ENCODE results near the gene ZNF654. TPM values are rescaled to one million over a fixed set of nuclear protein-coding genes. Genes with fewer than 3 reads are reported as not detected.
A peak's percentile ranks its signal among the peaks of the same experiment; 100 is the strongest.
"Not testable (repeated sequence)": the region's sequence is repeated elsewhere in the genome, so short reads cannot be mapped to it uniquely, and the experiment has no call there.

ZNF654 gene
- 10 to 100 TPM; 16.1 to 49.1 (median 21.5) TPM for total RNA-seq

DNA sequence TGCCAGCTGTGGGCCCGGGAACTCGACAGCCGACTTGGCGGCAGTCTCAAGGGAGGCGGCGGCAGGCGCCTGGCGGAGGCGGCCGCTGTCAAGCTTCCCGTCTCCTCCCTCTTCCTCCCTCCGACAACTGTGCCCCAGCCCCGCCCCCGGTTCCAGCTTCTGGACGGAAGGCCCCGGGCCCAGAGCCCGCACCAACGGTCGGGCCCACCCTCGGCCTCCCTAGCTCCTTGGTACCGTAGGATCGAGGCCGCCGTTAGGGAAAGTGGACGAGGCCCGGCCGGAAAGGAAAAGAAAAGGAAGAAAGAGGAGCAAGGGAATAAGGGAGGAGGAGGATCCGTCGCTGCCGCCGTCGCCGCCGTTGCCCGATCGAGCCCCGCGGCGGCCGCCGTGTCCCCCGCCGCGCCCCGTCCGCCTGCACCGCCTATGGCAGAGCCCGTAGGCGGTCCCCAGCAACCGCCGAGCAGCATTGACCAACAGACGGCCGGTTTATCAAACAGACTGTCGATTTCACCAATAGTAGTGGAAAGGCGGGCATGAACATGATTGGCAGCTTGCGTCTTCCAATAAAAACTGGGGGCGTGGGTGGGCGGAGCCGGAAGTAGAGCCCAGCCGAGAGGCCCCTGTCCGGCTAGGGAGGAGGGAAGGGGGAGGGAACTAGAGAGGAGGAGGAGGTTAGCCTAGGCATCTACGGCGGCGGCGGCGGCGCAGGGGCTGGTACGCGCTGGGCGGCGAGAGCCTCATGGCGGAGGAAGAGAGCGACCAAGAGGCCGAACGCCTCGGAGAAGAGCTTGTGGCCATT lies at the start of gene ZNF654, which contains the start of gene CGGBP1:
Gene ZNF654, plus strand, starts transcription at position 675 of the 799 bp plus-strand sequence. Its CDS starts 65 bp downstream, at position 740.
Gene CGGBP1, minus strand, starts transcription at position 425 of the 799 bp plus-strand sequence. CDS start 3,029 bp downstream, outside the sequence.
- Histone ChIP-seq H3K4me1 (peaks cover 0 to 6% of the 10 kb centered on the region in 2 donors), H3K4me3 (peak within 1 kb of the TSS; percentile 87 to 95), H3K36me3 (no peaks in the 10 kb centered on the region), H3K9me3 (no peaks in the 10 kb centered on the region), H3K27me3 (no peaks in the 10 kb centered on the region), H3K27ac (peak within 1 kb of the TSS; percentile 96 to 97)
- DNase-seq: peak; percentile 99
- intact Hi-C loops (cut with DNase I; ENCODE audit: low total_unique reads): no loop called here
- TF ChIP-seq, protein P1, sequence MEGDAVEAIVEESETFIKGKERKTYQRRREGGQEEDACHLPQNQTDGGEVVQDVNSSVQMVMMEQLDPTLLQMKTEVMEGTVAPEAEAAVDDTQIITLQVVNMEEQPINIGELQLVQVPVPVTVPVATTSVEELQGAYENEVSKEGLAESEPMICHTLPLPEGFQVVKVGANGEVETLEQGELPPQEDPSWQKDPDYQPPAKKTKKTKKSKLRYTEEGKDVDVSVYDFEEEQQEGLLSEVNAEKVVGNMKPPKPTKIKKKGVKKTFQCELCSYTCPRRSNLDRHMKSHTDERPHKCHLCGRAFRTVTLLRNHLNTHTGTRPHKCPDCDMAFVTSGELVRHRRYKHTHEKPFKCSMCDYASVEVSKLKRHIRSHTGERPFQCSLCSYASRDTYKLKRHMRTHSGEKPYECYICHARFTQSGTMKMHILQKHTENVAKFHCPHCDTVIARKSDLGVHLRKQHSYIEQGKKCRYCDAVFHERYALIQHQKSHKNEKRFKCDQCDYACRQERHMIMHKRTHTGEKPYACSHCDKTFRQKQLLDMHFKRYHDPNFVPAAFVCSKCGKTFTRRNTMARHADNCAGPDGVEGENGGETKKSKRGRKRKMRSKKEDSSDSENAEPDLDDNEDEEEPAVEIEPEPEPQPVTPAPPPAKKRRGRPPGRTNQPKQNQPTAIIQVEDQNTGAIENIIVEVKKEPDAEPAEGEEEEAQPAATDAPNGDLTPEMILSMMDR (IDR thresholded peaks at IDR 0.05): peak in 2 of 4 experiments; percentile 17 to 18
- peak; percentile 78 to 82 for TF ChIP-seq POLR2A (IDR thresholded peaks at IDR 0.05)

DNA sequence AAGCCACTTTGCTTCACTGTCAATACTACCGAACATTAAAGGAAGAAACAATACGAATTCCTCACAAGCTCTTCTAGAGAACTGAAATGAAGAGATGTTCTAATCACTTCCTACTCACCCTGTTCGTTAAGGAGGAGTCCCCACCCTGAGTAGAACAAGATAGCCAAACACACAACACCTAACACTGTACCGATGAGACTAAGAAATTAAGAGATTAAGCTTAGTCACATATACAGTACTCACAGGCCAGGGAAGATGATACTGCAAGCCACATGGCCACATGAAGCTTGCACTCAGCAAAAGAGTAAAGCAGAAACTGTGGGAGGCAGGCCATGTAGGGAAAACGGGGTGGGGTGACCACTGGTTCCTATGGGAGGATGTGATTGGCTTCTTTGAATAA lies 48.2 kb upstream of the ZNF654 start:
- TF ChIP-seq, protein P1 (IDR thresholded peaks at IDR 0.05): no peak
- TF ChIP-seq POLR2A (IDR thresholded peaks at IDR 0.05): no peak
- H3K4me3 ChIP-seq: no peak overlapping the region
- H3K36me3 ChIP-seq: no peaks in the 10 kb centered on the region
- no peak for DNase-seq
- no peaks in the 10 kb centered on the region for H3K27me3 ChIP-seq
- H3K9me3 ChIP-seq: no peaks in the 10 kb centered on the region
- no peak overlapping the region for H3K27ac ChIP-seq
- intact Hi-C loops (cut with DNase I; ENCODE audit: low total_unique reads): no loop called here
- no peaks in the 10 kb centered on the region for H3K4me1 ChIP-seq

DNA sequence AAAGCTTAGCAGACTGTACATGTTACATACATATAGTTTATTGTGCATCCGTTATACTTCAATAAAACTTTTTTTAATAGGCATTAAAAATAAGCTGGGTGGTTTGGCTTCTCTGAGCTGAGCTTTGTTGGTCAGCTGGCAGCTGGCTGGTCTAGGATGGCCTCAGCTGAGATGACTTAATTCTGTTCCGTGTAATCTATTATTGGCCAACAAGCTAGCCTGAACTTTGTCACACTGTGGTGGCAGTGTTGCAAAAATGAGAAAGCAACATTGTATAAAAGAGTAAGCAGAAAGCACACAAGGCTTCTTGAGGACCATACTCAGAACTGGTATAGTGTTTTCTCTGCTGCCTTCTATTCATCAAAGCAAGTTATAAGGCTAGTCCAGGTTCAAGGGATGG lies 45.5 kb upstream of the ZNF654 start:
- Histone ChIP-seq H3K36me3 (no peaks in the 10 kb centered on the region), H3K9me3 (no peaks in the 10 kb centered on the region), H3K4me1 (no peaks in the 10 kb centered on the region), H3K27ac (no peak overlapping the region), H3K4me3 (no peak overlapping the region), H3K27me3 (no peaks in the 10 kb centered on the region)
- TF ChIP-seq POLR2A (IDR thresholded peaks at IDR 0.05): no peak
- TF ChIP-seq, protein P1 (IDR thresholded peaks at IDR 0.05): no peak
- intact Hi-C loops (cut with DNase I; ENCODE audit: low total_unique reads): no loop called here
- DNase-seq: no peak

DNA sequence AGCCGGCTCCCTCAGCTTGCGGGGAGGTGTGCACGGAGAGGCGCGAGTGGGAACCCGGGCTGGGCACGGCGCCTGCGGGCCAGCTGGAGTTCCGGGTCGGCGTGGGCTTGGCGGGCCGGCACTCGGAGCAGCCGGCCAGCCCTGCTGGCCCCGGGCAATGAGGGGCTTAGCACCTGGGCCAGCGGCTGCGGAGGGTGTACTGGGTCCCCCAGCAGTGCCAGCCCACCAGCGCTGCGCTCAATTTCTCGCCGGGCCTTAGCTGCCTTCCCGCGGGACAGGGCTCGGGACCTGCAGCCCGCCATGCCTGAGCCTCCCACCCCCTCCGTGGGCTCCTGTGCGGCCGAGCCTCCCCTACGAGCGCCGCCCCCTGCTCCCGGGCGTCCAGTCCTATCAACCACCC lies 43.4 kb upstream of the ZNF654 start:
- DNase-seq; H3K4me1 ChIP-seq; H3K4me3 ChIP-seq; intact Hi-C loops (cut with DNase I; ENCODE audit: low total_unique reads); H3K9me3 ChIP-seq; H3K27ac ChIP-seq; H3K36me3 ChIP-seq; H3K27me3 ChIP-seq: not testable (repeated sequence)

DNA sequence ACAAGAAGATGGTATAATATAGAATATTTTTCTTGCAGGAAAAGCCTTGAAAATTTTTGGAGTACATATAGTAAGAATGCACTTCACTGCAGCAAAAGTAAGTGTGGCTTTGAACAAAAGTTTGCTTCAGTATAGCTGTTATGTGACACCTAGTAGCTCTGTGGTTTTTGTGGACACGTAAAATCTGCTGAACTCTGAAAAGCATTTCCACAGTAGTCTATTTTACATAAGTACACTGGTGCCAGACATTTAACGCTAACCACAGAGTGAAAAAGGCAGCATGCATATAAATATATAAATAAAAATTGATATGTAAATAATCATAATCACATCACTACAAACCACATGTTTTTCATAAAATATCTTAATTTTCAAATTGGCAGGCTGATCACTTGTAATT lies 40.0 kb upstream of the ZNF654 start:
- no peak for DNase-seq
- no peaks in the 10 kb centered on the region for H3K4me1 ChIP-seq
- intact Hi-C loops (cut with DNase I; ENCODE audit: low total_unique reads): no loop called here
- TF ChIP-seq, protein P1 (IDR thresholded peaks at IDR 0.05): no peak
- TF ChIP-seq POLR2A (IDR thresholded peaks at IDR 0.05): no peak
- no peak overlapping the region for H3K27ac ChIP-seq
- no peaks in the 10 kb centered on the region for H3K9me3 ChIP-seq
- no peaks in the 10 kb centered on the region for H3K27me3 ChIP-seq
- no peak overlapping the region for H3K4me3 ChIP-seq
- H3K36me3 ChIP-seq: no peaks in the 10 kb centered on the region

Measured in uterus (tissue), 4 donors.